ENCODE data around the gene SCAF1.
A peak's percentile ranks its signal among the peaks of the same experiment; 100 is the strongest.

Gene SCAF1

GRCh38 chr19:49690656-49691242 lies 48.7 kb downstream of the SCAF1 start, which contains the start of gene CPT1C:
Gene CPT1C (plus strand): TSS chr19:49691116. CDS start chr19:49692253, 1,137 bp downstream.
- TF ChIP-seq EZH2phosphoT487 (IDR thresholded peaks at IDR 0.05; ENCODE audit: low read length): no peak
- Histone ChIP-seq H3K9ac (ENCODE audit: low read length) (no peak within 1 kb of the TSS), H3K9me2 (replicated peaks; ENCODE audit: insufficient read depth, low read length) (no peaks in the 10 kb centered on the region), H3K4me3 (ENCODE audit: low read length) (no peak within 1 kb of the TSS), H4K20me1 (ENCODE audit: insufficient read depth, low read length) (no peaks in the 10 kb centered on the region), H2AFZ (ENCODE audit: low read length) (no peak within 1 kb of the TSS), H3K27ac (ENCODE audit: low read length) (no peak within 1 kb of the TSS), H3K4me2 (ENCODE audit: low read depth, low read length) (no peak within 1 kb of the TSS), H3K36me3 (replicated peaks; ENCODE audit: insufficient read depth, low read length) (no peaks in the 10 kb centered on the region), H3F3A (ENCODE audit: insufficient read depth, low read length) (0 out of 2 replicates have a peak, but pooled peaks cover under 1% of the 10 kb centered on the region), H3K27me3 (replicated peaks; ENCODE audit: insufficient read depth, low read length) (peaks cover 10% of the 10 kb centered on the region), H3K79me2 (ENCODE audit: low read length) (no peaks in the 10 kb centered on the region), H3K9me3 (replicated peaks; ENCODE audit: insufficient read depth, low read length) (no peaks in the 10 kb centered on the region), H3K4me1 (ENCODE audit: low read length) (no peaks in the 10 kb centered on the region)
- no peak for DNase-seq

DNA sequence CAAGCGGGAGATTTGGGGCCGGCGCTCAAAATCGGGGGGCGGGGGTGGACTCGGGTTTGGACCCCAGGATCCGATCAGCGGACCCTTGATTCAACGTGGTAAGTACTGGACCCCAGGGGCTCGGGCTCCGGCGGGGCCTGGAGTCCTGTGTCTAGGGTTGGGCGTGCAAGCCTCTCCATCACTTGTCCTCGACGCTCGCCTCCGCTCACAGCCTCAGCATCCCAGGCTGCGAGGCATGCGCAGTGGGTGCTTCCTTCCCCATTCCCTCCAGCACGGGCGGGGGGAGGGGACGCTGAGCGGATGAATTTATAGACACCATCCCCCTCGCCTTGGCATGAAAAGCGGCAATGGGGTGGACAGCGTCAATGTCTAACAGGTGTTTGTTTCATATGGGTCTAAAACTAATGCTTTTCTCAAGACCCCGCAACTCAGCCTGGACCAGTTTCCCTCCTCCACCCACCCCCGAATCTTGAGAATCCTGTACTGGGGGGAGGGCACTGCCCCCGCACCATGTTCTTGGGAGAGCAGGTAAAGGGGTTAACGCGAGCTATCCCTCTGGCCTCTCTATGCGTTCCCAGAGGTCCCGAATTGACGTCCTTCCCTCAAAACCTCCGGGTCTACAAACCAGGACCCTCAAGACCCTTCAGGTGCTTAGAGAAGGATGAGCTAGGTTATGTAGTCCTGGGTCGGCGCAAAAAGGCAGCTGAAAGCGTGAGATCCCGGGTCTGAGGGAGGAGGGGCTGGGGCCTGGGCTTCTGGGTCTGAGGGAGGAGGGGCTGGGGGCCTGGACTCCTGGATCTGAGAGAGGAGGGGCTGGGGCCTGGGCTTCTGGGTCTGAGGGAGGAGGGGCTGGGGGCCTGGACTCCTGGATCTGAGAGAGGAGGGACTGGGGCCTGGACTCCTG lies 49.5 kb downstream of the SCAF1 start:
- no peak overlapping the region for H3K27ac ChIP-seq (ENCODE audit: low read length)
- no peak overlapping the region for H3K9ac ChIP-seq (ENCODE audit: low read length)
- H3K9me2 ChIP-seq (replicated peaks; ENCODE audit: insufficient read depth, low read length): no peaks in the 10 kb centered on the region
- no peak for TF ChIP-seq EZH2 (optimal IDR thresholded peaks at IDR 0.05; ENCODE audit: low read depth, low read length)
- no peak for TF ChIP-seq CTCF (IDR thresholded peaks at IDR 0.05; ENCODE audit: low read length)
- no peak for TF ChIP-seq EZH2phosphoT487 (IDR thresholded peaks at IDR 0.05; ENCODE audit: low read length)
- H4K20me1 ChIP-seq (ENCODE audit: insufficient read depth, low read length): no peaks in the 10 kb centered on the region
- DNase-seq: no peak
- H3K9me3 ChIP-seq (replicated peaks; ENCODE audit: insufficient read depth, low read length): no peaks in the 10 kb centered on the region
- no peaks in the 10 kb centered on the region for H3F3A ChIP-seq (ENCODE audit: insufficient read depth, low read length)
- no peaks in the 10 kb centered on the region for H3K79me2 ChIP-seq (ENCODE audit: low read length)
- no peak overlapping the region for H3K4me2 ChIP-seq (ENCODE audit: low read depth, low read length)
- H3K4me3 ChIP-seq (ENCODE audit: low read length): no peak overlapping the region
- H2AFZ ChIP-seq (ENCODE audit: low read length): no peak overlapping the region
- no peaks in the 10 kb centered on the region for H3K4me1 ChIP-seq (ENCODE audit: low read length)
- H3K36me3 ChIP-seq (replicated peaks; ENCODE audit: insufficient read depth, low read length): no peaks in the 10 kb centered on the region
- H3K27me3 ChIP-seq (replicated peaks; ENCODE audit: insufficient read depth, low read length): peaks cover 10% of the 10 kb centered on the region

GRCh38 chr19:49692147-49692506 lies 50.1 kb downstream of the SCAF1 start:
- H3K79me2 ChIP-seq (ENCODE audit: low read length): no peaks in the 10 kb centered on the region
- no peaks in the 10 kb centered on the region for H3K9me3 ChIP-seq (replicated peaks; ENCODE audit: insufficient read depth, low read length)
- H3K4me3 ChIP-seq (ENCODE audit: low read length): no peak overlapping the region
- DNase-seq: no peak
- no peak overlapping the region for H3K27ac ChIP-seq (ENCODE audit: low read length)
- TF ChIP-seq CTCF (IDR thresholded peaks at IDR 0.05; ENCODE audit: low read length): no peak
- TF ChIP-seq EZH2phosphoT487 (IDR thresholded peaks at IDR 0.05; ENCODE audit: low read length): no peak
- no peak for TF ChIP-seq EZH2 (optimal IDR thresholded peaks at IDR 0.05; ENCODE audit: low read depth, low read length)
- no peaks in the 10 kb centered on the region for H3K36me3 ChIP-seq (replicated peaks; ENCODE audit: insufficient read depth, low read length)
- H3F3A ChIP-seq (ENCODE audit: insufficient read depth, low read length): no peaks in the 10 kb centered on the region
- H2AFZ ChIP-seq (ENCODE audit: low read length): 0 out of 2 replicates have a peak overlapping the region, but pooled peaks have one; percentile 48
- H3K9ac ChIP-seq (ENCODE audit: low read length): no peak overlapping the region
- H3K9me2 ChIP-seq (replicated peaks; ENCODE audit: insufficient read depth, low read length): no peaks in the 10 kb centered on the region
- H4K20me1 ChIP-seq (ENCODE audit: insufficient read depth, low read length): no peaks in the 10 kb centered on the region
- H3K4me2 ChIP-seq (ENCODE audit: low read depth, low read length): no peak overlapping the region
- peaks cover 10% of the 10 kb centered on the region for H3K27me3 ChIP-seq (replicated peaks; ENCODE audit: insufficient read depth, low read length)
- H3K4me1 ChIP-seq (ENCODE audit: low read length): no peaks in the 10 kb centered on the region

Data from MM.1S (cell line).